GM19397 (cell line): ENCODE results near the gene ATP2B2.
"Not testable (repeated sequence)": the region's sequence is repeated elsewhere in the genome, so short reads cannot be mapped to it uniquely, and the experiment has no call there.

Experiments used
- ATAC-seq: cut with Tn5 transposase; IDR thresholded peaks from one replicate; pipeline ENCODE4 v1.9.1; 2021; ENCODE audit warnings: mild to moderate bottlenecking, moderate library complexity; ENCODE audit not compliant: unreplicated experiment

ATP2B2 gene

DNA sequence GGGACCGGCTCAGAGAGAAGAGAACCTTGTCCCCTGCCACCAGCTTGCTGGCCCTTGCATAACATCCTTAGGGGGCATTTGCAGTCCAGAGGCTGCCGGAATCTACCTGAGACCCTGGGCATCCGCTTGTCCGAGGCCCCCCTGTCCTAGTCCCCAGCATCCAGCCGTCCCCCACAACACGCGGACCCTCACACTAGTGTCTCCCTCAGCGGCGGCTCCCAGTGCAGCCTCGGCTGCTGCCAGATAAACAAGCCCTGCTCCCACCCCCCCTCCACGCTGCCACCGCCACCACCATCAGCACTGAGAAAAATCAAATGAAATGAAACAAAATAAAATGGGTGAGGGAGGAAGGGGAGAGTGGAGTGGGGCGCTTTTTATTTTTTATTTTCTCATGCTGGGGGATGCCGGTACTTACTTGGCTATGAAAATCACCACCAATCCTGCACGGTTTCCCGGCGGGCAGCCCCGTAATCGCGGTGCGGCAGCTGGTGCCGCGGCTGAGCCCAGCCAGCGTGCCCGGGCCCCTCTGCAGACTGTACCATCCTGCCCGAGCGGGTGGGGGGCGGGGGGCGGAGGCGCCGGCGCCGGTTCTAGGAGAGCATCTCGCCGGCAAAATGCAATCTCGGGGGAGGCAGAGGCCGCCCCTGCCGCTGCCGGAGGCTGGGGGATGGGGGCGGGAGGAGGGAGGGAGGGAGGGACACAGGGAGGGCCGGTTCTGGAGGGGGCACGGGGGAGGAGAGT, at the start of gene ATP2B2:
TSS of gene ATP2B2 (minus strand) at position 537 of the 741 bp plus-strand sequence. CDS start 56,043 bp downstream, outside the sequence.
- no peak for ATAC-seq

DNA sequence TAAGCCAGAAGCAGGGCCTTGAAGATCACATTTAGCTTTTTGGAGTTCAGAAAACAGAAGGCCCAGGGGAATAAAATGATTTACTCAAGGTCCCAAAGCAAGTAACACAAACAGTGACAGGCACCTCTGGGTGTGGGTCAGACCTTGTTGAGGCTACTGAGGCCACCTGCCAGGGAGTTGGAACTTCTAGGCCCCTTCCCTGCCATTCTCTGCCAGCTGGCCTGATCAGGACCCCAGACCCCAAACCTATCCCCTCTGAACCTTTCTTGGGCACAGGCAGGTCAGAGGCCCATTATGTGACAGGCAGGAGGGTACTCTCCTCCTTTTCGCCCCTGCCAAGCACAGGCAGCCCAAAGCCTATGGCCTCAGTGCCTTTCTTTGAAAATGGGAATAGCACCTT, 49.4 kb upstream of the ATP2B2 start:
- ATAC-seq: no peak

DNA sequence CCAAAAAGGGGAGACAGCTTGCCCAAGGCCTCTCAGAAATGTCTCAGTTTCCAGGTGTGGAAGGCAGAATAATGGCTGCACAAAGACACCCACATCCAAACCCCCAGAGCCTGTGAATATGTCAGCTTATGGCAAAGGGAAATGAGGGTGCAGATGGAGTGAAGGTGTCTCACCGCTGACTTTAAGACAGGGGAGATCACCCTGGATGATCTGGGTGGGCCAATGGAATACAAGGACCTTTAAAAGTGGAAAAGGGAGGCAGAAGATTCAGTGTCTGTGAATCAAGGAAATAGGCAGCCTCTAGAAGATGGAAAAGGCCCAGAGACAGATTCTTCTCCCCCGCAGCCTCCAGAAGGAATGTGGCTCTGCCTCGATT, 48.8 kb upstream of the ATP2B2 start:
- ATAC-seq: no peak

DNA sequence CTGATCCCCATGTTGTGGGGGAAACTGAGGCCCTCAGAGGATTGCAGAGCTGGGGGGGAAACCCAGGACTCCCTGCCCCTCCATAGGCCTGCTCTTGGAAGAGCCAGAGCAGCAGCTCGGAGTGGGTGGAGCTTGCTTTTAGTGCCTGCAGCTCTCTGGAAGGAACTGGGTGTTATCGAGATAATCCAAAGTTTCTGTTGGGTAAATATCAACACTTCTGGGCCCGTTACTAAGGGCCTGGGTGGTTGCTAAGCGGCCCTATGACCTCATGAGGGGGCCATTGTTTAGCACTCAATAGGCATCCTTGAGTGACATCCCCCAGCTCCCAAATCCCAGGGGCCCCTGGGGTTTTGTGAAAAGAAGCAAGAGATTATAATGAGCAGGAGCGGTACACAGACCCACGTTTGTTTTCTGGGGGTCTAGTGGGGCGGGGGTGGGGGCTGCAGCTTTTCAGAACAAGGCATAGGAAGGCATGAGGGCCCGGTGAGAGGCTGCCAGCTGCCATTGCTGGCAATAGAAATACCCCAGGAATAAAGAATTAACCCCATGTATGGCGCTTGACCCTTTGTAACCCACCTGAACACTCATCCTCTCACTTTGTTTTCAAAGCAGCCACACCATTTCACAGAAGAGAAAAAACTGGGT, 48.3 kb upstream of the ATP2B2 start:
- no peak for ATAC-seq

DNA sequence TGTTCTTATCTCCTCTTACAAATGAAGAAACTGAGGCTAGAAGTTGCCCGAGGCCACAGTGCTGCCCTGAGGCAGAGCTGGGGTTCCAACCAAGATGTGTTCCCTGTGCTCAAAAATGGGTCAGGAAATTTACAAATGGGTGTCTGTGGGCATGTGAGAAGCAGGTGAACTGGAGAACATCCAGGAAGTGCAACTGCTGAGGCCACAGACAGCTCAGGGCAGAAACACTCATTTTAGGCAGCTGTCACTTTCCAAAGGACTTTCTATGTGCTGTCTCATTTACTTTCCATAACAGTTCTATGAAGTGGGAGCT, 47.2 kb upstream of the ATP2B2 start:
- ATAC-seq: no peak

DNA sequence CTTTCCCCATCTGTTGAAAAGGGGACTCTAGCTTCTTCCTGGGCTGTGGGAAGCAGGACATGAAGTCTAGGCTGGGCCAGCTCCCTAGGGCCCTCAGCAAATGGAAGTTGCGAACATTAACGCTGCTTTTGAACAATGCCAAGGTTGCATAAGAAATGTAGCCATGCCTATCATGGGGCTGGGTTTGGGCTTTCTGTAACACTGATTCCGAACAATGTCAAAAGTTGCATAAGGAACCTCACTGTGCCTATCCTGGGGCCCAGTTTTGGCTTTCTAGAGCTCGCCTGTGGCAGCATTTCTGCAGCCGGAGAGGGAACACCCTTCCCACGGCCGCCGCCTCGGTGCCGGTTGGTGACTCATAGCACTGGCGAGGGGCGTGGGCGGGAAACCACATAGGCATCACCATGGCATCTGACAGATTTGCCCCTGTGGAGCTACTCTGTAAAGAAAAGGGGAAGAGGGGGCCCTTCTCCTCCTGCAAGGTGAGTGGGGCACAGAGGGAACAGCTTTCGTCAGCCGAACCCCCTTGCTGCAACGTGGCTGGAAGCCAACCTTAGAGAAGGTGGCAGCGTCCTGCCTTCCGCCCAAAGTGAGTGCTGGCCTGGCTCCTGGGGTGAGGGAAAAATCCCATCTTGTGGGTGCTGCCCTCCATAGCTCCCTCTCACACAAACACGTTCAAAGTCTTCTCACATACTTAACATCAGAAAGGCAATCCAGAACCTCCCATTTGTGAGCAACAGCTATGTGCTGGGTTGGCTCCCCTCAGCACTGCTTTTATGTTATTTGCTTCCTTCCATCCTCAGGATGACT, 46.6 kb upstream of the ATP2B2 start:
- no peak for ATAC-seq

DNA sequence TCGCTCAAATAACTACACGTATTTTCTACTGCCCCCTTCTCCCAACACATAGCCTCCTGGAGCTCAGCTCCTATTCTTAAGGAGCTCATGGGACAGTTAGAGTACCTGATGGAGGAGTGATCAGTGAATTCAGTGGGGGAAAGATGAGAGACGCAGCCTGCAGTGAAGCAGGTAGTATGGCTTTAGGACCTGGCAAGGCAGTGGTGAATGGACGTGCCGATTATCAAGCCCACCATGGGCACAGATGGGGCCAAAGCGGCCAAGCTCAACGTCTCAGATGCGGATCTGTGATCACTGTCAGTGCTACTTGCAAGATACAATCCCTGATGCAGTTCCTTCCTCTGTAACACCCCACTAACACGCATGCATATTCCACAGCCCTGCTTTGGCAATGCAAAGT, 45.8 kb upstream of the ATP2B2 start:
- ATAC-seq: no peak

DNA sequence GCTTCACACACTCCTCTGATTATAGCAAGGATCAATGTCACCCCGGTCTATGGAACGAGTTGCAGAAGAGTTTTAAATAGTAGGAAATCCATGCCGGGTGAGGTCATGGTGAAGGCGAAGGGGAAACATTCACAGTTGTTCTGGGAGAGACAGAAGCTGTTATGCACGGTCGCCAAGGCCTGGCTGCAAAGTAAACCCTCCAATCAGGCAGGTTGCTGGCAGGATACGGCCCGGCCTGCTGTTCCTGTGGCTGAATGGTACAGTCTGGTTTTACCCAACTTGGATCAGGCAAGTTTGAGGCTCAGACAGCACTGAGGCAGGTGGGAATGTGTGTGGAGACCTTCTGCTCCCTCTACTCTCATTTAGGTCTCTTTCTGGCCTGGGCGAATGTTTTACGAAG, 45.3 kb upstream of the ATP2B2 start:
- ATAC-seq: no peak

DNA sequence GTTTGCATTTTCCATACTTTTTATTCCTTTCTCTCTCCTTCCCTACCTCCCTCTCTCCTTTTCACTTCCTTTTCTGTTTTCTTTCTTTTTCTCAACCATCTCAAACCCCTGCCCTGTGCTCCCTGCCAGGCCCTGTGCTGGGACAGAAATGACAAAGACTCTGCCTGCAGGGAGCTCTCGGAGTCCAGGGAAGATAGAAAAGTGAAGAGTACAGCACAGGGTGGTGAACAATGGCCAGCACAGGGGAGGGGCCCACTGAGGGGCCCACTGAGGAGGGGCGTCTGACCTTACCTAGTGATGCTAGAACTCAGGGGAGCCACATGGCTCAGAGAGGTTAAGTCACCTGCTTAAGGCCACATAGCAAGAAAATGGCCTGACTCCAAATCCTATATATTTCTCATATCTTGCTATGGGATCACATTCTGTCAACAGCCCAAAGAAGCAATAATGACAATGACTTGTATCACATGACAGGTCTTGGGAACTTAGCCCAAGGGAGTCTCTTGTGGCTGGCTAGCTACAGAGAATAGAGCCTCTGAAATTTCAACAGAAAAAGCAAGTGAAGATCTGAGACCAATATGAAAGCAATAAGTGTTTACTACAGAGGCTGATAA, 44.3 kb upstream of the ATP2B2 start:
- ATAC-seq: no peak

DNA sequence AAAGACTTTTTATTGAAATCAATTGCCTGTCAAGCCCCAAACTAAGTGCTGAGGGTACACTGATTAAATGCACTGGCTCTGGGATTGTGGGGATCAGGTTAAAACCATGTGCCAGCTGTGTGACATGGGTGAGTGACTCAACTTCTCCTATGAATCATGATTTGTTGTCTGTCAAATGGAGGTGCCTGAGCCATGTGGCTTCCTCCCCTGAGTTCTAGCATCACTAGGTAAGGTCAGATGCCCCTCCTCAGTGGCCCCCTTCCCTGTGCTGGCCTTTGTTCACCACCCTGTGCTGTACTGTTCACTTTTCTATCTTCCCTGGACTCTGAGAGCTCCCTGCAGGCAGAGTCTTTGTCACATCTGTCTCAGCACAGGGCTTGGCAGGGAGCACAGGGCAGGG, 43.6 kb upstream of the ATP2B2 start:
- no peak for ATAC-seq

DNA sequence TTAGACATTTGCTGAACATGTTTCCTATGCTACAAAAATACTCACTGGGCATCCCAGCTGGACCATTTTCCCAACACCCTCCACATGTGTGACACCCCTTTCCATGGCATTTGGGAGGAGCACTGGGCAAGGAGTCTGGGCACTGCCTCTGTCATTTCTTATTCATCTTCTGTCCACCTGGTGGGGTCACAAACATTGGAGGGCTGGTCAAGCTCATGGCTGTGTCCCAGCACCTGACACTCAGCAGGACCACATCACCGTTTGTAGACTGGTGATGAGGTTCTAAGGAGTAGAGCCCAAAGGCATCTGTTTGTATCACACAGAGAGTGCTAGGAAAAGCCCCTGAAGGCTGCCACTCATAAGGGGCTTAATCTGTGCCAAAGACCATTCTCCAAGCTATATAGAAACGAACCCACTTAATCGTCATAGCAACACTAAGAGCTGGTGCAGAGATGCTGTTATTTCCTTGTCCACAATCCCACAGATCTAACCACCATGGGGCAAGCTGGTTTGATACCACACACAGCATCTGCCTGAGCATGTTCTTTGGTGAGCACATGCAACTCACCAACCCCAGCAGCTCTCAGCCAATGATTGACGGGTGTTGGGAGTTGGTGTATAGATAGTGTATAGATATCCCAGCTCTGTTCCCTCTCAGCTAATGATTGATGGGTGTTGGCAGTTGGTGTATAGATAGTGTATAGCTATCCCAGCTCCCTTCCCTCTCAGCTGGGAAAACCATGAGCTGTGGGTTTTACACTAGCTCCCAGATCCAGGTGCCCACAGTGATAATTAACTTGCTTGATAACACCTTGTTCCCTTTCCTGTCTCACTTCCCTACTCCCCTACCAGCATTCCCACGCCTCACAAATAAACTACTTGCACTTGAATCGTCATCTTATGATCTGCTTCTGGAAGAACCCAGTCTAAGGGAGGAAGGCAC, 42.7 kb upstream of the ATP2B2 start:
- no peak for ATAC-seq

DNA sequence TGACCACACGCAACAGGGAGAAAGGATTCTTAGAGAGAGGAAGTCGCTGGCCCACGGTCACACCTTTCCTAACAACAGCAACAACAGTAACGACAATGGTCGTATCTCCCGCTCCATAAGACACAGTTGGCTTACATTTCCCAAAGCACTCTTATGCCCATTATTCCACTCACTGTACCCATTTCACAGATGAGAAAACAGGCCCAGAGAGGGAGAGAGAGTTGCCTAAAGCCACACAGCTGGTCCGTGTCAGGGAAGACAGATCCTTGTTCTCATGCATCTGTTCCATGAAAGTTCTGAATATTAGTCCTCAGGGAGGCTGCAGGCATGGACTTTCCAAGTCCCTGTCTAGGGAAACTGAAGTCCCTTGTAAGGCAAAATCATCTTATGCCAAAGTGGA, 42.0 kb upstream of the ATP2B2 start:
- ATAC-seq: no peak

DNA sequence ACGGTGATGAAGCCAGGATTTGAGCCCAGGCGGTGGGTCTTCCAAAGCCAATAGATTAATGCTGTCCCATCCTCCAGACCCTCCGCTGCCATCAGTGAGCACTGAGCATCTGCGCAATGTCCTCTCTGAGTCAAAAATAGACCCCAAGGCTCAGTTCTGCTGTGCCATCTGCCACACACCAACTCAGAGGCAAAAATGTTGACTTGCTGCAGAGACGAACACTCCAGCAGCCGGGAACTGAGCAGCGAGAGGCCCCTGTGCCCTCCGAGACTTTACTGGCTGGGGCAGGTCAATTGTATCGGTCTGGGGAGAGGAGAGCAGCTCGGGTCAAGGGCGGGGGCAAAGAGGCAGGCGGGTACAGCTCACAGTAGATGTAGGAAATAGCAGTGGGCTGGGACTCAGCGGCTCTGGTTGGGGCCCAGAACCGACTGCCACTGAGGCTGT, 41.5 kb upstream of the ATP2B2 start:
- no peak for ATAC-seq

DNA sequence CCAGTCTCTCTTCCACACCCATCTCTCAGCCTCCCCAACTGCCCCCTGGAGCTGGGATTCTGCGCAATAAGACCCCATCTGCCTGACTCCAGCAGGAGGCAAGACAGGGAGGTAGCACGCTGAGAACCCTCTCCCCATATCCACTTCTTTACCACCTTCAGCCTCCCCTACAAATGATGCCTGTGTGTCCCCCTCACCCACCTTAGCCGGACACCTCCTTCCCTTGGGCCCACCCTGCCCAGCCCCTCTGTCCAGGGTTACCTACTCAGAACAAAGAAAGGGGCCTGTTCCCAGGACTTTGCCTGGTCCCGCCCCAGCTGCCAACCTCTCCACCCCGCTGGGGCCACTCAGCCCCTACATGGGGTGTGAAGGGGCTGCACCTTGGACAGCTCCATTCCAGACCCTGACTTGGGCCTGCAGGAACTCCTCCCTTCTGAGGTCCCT, 40.8 kb upstream of the ATP2B2 start:
- no peak for ATAC-seq

DNA sequence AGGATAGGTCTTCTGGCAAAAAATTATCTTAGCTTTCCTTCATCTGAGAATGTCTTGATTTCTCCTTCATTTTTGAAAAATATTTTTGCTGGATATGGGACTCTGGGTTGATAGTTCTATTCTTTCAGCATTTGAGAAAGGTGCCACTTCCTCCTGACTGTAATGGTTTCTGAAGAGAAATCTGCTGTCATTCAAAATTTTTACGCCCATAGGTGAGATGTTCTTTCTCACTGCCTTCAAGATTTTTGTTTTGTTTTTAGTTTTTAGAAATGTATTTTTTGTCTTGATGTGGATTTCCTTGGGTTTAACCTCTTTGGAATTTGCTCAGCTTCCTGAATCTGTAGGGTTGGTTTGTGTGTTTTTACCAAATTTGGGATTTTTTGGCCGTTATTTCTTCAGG, 37.1 kb upstream of the ATP2B2 start:
- no peak for ATAC-seq

DNA sequence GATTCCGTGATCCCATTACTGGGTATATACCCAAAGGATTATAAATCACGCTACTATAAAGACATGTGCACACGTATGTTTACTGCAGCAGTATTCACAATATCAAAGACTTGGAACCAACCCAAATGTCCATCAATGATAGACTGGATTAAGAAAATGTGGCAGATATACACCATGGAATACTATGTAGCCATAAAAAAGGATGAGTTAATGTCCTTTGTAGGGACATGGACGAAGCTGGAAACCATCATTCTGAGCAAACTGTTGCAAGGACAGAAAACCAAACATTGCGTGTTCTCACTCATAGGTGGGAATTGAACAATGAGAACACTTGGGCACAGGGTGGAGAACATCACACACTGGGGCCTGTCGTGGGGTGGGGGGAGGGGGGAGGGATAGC, 35.0 kb upstream of the ATP2B2 start:
- not testable (repeated sequence) for ATAC-seq

DNA sequence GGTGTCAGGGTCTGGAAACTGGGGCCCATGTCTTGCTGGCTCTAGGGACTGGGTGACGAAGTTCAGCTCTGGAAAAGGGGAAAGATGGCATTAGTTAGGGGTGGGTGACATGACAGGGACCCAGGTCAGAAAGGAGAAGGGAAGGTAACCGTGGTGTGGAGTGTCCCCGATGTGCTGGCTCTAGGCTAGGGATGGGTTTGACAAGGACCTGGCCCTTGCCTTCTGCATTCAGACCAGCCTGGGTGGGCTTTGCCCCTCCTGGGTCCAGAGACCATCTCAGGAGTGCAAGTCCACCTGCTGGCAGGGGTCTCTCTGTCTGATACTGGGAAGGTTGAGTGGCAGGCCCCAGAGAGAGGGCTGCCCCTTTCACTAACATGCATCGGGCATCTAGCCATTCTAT, 28.7 kb upstream of the ATP2B2 start:
- ATAC-seq: no peak

DNA sequence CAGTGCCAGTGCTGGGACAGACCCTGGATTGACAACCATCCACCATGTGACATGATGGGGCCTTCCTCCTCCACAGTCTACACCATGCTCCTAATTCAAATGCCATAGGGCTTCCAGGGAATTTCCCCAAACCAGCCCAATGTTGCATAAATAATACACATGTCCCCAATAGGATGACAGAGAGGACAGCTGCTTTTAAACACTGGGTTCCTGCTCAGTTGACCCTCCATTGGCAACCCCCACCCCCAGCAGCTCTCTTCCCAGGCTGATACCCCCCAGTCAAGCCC, 28.3 kb upstream of the ATP2B2 start:
- no peak for ATAC-seq

DNA sequence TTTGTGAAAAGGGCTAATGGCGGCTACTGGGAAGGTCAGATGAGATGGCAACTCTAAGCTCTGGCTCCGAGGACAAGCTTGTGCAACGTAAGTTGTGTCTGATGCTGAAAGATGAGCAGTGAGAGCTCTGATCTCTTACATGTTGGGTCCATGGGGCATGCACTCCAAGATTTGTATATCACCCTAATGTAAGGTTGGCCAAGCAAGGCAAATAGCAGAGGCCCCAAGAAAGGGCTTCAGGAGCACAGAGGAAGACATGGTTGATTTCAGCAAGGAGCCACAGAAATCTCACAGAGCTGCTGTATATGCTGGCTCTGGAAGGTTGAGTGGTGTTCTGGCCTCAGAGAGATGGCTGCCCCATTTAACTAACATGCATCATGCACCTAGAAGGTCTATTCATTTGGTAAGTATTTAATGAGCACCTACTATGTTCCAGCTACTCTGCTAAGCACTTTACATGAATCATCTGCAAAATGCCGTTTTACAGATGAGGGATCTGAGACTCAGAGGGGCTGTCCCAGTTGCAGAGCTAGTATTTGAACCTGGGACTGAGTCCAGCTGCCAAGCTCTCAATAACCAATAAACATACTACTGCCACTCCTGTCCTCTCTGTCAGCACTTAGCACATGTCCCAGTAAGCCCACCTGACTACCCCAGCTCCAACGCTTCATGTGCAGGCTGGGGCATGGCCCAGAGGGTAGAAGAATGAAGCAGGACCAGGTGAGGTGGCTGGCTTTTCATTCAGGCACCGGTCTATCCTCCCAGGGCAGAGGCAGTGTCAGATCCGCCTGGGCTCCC, 27.8 kb upstream of the ATP2B2 start:
- no peak for ATAC-seq

DNA sequence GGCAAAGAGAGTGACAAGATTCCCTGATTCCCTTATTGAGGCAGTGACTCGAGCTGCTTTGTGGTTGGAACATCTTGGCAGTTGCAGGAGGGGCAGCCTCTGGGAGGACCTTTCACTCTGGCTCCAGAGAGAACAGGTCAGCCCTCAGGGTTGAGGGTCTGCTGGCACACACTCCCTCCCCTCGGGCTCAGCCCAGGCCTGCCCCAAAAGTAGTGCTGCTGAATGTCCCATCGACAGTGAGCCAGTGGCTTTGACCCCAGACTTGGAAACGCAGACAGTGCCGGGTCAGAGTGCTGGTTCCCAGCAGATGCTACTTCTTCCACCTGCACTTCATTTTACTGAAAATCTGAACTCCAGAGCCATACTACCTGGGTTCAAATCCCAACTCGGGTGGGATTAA, 25.6 kb upstream of the ATP2B2 start:
- ATAC-seq: no peak
